Left ventricle myocardium inferior (tissue), 1 donor: Measurements from ENCODE around the gene GUCY1A2. TPM values are rescaled to one million over a fixed set of nuclear protein-coding genes. Genes with fewer than 3 reads are reported as not detected.

Experiments used
- DNase-seq: peaks from one replicate; pipeline ENCODE4 v3.0.0-alpha.2; 2020
- H3K27ac ChIP-seq: fragments of 200-600 bp; replicated peaks from 2 replicates; pipeline ENCODE4 v1.8.0; 2021
- H3K27me3 ChIP-seq: fragments of 200-600 bp; 2 replicates; pipeline ENCODE4 v1.8.0; 2021; ENCODE audit warnings: low read depth
- H3K36me3 ChIP-seq: fragments of 200-600 bp; 2 replicates; pipeline ENCODE4 v1.8.0; 2021
- H3K4me1 ChIP-seq: fragments of 200-600 bp; 2 replicates; pipeline ENCODE4 v1.8.0; 2021
- H3K4me3 ChIP-seq: fragments of 200-600 bp; 2 replicates; pipeline ENCODE4 v1.8.0; 2021; ENCODE audit warnings: mild to moderate bottlenecking, moderate library complexity
- H3K9me3 ChIP-seq: fragments of 200-600 bp; replicated peaks from 2 replicates; pipeline ENCODE4 v1.8.0; 2021
- intact Hi-C: fragments of 100-400 bp; cut with micrococcal nuclease; formaldehyde crosslinking; loops from one replicate; pipeline ENCODE4 v1.11.0; 2022
- total RNA-seq: library from RNA; stranded (reverse); fragmentation: NEBNext Ultra II Directional; extraction: Animal tissue kit (Norgen Biotek cat#: 25700); gene quantifications from one replicate; pipeline ENCODE4 v1.2.1, GENCODE V29; 2021
- TF ChIP-seq, protein P1 (sequence below): fragments of 200-600 bp; IDR thresholded peaks from 2 replicates; pipeline ENCODE4 v1.8.0; 2021; ENCODE audit warnings: antibody characterized with exemption, mild to moderate bottlenecking, borderline replicate concordance
- donor health status: DM: no; HTN: yes; CAD: no; lungs with severe emphysema.

Gene GUCY1A2
- total RNA-seq, 1 donor from 2014 or later, result 10.2 TPM

DNA sequence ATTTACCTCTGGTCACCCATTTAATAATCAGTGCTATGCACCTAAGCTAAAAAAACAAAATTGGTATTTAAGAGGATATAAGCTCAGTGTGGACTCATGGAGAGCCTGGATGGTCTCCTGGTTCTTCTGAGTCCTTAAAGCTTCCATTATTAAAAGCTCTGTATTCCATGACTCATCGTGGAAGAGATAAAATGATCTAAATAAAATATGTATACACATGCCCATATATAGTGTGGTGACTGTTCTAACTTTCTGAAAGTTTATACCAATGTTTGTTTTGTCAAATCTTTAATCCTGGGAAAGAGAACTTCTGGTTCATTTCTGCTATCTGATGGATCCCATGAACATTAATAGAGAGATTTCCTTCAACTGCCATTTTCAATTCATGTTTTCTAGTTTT, 375.9 kb downstream of the GUCY1A2 start:
- H3K27me3 ChIP-seq, result no peaks in the 10 kb centered on the region
- TF ChIP-seq, protein P1, sequence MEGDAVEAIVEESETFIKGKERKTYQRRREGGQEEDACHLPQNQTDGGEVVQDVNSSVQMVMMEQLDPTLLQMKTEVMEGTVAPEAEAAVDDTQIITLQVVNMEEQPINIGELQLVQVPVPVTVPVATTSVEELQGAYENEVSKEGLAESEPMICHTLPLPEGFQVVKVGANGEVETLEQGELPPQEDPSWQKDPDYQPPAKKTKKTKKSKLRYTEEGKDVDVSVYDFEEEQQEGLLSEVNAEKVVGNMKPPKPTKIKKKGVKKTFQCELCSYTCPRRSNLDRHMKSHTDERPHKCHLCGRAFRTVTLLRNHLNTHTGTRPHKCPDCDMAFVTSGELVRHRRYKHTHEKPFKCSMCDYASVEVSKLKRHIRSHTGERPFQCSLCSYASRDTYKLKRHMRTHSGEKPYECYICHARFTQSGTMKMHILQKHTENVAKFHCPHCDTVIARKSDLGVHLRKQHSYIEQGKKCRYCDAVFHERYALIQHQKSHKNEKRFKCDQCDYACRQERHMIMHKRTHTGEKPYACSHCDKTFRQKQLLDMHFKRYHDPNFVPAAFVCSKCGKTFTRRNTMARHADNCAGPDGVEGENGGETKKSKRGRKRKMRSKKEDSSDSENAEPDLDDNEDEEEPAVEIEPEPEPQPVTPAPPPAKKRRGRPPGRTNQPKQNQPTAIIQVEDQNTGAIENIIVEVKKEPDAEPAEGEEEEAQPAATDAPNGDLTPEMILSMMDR, result no peak
- no peaks in the 10 kb centered on the region for H3K36me3 ChIP-seq
- no peaks in the 10 kb centered on the region for H3K4me1 ChIP-seq
- intact Hi-C loops, result no loop called here
- peaks cover 37% of the 10 kb centered on the region for H3K9me3 ChIP-seq
- no peak overlapping the region for H3K27ac ChIP-seq
- no peak overlapping the region for H3K4me3 ChIP-seq
- DNase-seq, result no peak

DNA sequence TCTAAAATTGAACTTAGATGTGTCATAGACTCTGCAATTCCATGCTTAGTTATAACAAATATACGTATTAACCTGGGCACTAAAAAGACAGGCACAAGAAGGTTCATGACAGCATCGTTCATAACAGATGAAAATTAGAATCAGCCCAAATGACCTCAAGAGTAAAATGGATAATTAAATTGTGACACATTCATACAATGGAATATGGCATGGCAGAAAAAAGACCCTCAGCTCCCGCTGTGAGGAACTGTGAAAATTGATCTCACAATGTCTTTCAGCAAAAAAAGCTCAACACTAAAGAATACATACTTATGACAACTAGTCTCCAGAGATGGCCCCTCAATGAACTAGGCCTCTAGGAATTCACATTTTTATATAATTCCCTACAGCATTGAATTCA, 386.0 kb downstream of the GUCY1A2 start:
- DNase-seq, result no peak
- no peaks in the 10 kb centered on the region for H3K36me3 ChIP-seq

DNA sequence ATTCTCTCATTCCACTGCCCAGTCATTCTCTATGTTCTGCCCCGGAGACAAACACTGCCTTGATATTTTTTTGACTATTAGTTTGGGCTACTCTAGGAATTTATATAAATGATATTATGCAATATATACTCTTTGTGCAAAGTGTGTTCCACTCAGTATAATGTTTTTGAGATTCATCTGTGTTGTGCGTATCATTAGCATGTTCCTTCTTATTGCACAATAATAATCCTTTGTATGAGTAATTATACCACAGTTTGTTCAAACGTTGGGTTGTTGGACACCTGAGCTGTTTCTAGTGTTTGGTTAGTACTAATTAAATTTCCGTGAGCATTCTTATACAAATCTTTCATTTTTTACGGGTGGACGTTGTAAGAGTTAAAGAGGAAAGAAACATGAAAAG, 390.6 kb downstream of the GUCY1A2 start:
- H3K36me3 ChIP-seq, result no peaks in the 10 kb centered on the region
- DNase-seq, result no peak
- H3K27ac ChIP-seq, result no peak overlapping the region
- no peaks in the 10 kb centered on the region for H3K27me3 ChIP-seq
- intact Hi-C loops, result no loop called here
- H3K9me3 ChIP-seq, result peaks cover 12% of the 10 kb centered on the region
- no peak overlapping the region for H3K4me3 ChIP-seq
- TF ChIP-seq, protein P1, result no peak
- H3K4me1 ChIP-seq, result no peaks in the 10 kb centered on the region

More for the DNA sequence above, 386.0 kb downstream of the GUCY1A2 start:
- H3K4me1 ChIP-seq, result no peaks in the 10 kb centered on the region
- H3K27ac ChIP-seq, result no peak overlapping the region
- no peaks in the 10 kb centered on the region for H3K27me3 ChIP-seq
- H3K4me3 ChIP-seq, result no peak overlapping the region
- H3K9me3 ChIP-seq, result peaks cover 8% of the 10 kb centered on the region
- intact Hi-C loops, result no loop called here
- TF ChIP-seq, protein P1, result no peak

DNA sequence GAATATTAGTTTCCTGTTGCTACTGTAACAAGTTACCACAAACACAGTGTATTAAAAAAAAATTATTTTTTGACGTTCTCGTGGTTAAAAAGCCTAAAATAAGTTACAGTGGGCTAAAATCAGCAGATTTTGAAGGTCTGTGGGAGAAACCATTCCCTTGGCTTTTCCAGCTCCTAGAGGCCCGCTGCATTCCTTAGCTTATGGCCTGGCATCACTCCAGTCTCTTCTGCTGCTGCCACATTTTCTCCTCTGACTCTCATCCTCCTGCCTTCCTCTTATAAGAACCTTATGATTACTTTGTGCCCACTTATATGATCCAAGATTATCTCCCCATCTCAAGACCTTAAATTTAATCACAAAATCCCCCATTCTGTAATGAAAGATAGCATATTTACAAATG, 392.7 kb downstream of the GUCY1A2 start:
- intact Hi-C loops, result no loop called here
- Histone ChIP-seq H3K4me3 (no peak overlapping the region), H3K4me1 (no peaks in the 10 kb centered on the region), H3K27me3 (no peaks in the 10 kb centered on the region), H3K27ac (no peak overlapping the region), H3K9me3 (peaks cover 12% of the 10 kb centered on the region), H3K36me3 (no peaks in the 10 kb centered on the region)
- DNase-seq, result no peak
- TF ChIP-seq, protein P1, result no peak

DNA sequence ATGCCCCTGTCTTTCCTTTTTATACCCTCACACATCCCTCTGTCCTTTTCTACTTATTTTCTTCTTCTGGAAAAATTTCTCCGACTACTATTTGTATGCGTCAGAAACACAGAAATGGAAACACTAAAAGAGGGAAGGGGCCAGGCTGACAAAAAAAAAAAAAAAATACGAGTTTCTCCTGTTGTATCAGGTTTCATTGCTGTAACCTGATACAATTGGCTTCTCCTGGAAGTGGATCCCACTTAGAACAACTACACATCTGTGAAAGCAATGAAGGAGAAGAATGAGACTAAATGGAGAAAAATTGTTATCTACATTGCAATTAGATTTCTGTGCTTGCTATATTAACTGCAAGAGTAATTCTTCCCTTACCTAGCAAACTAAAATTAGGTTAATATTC, 393.9 kb downstream of the GUCY1A2 start:
- no peak overlapping the region for H3K27ac ChIP-seq
- H3K4me3 ChIP-seq, result no peak overlapping the region
- TF ChIP-seq, protein P1, result no peak
- intact Hi-C loops, result no loop called here
- H3K27me3 ChIP-seq, result no peaks in the 10 kb centered on the region
- peaks cover 12% of the 10 kb centered on the region for H3K9me3 ChIP-seq
- H3K4me1 ChIP-seq, result no peaks in the 10 kb centered on the region
- no peak for DNase-seq
- no peaks in the 10 kb centered on the region for H3K36me3 ChIP-seq
